Right lobe of liver (tissue), 6 donors: ENCODE data around the gene PTPRT. TPM values are rescaled to one million over a fixed set of nuclear protein-coding genes. Genes with fewer than 3 reads are reported as not detected.

Source experiments
- ATAC-seq, 4 donors: fragments of 200-7000 bp; cut with Tn5 transposase; one replicate each; pipeline ENCODE4 v1.9.1; 2020; ENCODE audit warnings: mild to moderate bottlenecking in 4 of 4, moderate library complexity in 4 of 4
- DNase-seq, 3 donors: peaks; one replicate each; pipeline ENCODE4 v3.0.0-alpha.2; 2020
- H3K27ac ChIP-seq, 3 donors: fragments of 200-600 bp; one replicate each; pipeline ENCODE4 v1.8.0; 2022
- H3K27me3 ChIP-seq, 2 donors: fragments of 200-600 bp; one replicate each; pipeline ENCODE4 v1.8.0; 2022
- H3K36me3 ChIP-seq, 4 donors: fragments of 200-600 bp; sonication (generic) in 1 of 4; one replicate each; pipeline versions ENCODE4 v1.5.1 to v1.8.0; 2017 to 2022; ENCODE audit warnings: control low read depth in 1 of 4
- H3K4me1 ChIP-seq, 4 donors: fragments of 200-600 bp; sonication (generic) in 1 of 4; one replicate each; pipeline versions ENCODE4 v1.5.1 to v1.8.0; 2017 to 2022; ENCODE audit warnings: control low read depth in 1 of 4
- H3K4me3 ChIP-seq, 3 donors: fragments of 200-600 bp; one replicate each; pipeline ENCODE4 v1.8.0; 2022
- H3K9me3 ChIP-seq, 4 donors: fragments of 200-600 bp; sonication (generic) in 1 of 4; one replicate each; pipeline versions ENCODE4 v1.5.1 to v1.8.0; 2017 to 2022; ENCODE audit warnings: control low read depth in 1 of 4
- CTCF ChIP-seq, 4 donors: fragments of 200-600 bp in 3 of 4; fragments of 450-650 bp in 1 of 4; IDR thresholded peaks; one replicate each; pipeline versions ENCODE4 v1.5.1 to v1.8.0; 2016 to 2022; ENCODE audit warnings: antibody characterized with exemption in 4 of 4, mild to moderate bottlenecking in 2 of 4
- POLR2A ChIP-seq: fragments of 450-650 bp; IDR thresholded peaks from one replicate; pipeline ENCODE4 v1.6.1; 2017; ENCODE audit warnings: antibody characterized with exemption, mild to moderate bottlenecking
- WGBS: methylation state at CpG from one replicate; pipeline ENCODE4 v1.1.6; 2018; ENCODE audit warnings: low coverage, low lambda C conversion rate; ENCODE audit not compliant: insufficient coverage; ENCODE audit errors: missing lambda C conversion rate; 5-methylcytosine and 5-hydroxymethylcytosine counted together
- intact Hi-C, 2 donors: fragments of 100-400 bp; cut with DNase I; formaldehyde crosslinking; loops; one replicate each; pipeline versions ENCODE4 v1.11.2 to v1.14.1; 2022
- total RNA-seq, 6 experiments: library from RNA; depleted of rRNA in 2 of 6; stranded (reverse); fragments of >200 nt in 2 of 6; fragmentation: NEBNext Ultra II Directional in 3 of 6; extraction: Animal tissue kit (Norgen Biotek cat#: 25700) in 3 of 6; gene quantifications; one replicate each; pipeline versions ENCODE4 v1.1.0 to v1.2.4, GENCODE V29; 2016 to 2023
- donor health status: DM: no; HTN: yes; CAD: no.
- donor health status: DM: no; HTN: no; CAD: no.
- donor health status: DM: no; HTN: no; CAD: no.
- donor health status: DM: no; HTN: yes; CAD: no.
- donor health status: DM: no; HTN: yes; CAD: no.

The PTPRT gene
- total RNA-seq, 6 experiments from 2014 or later: 0.18 to 1.0 (median 0.51) TPM

GRCh38 chr20:42576167-42576566 lies 613.5 kb downstream of the PTPRT start:
- no peak for ATAC-seq
- TF ChIP-seq CTCF (IDR thresholded peaks at IDR 0.05) (no peak), POLR2A (no peak)
- Histone ChIP-seq H3K36me3 (no peaks in the 10 kb centered on the region), H3K27ac (no peak overlapping the region), H3K9me3 (no peaks in the 10 kb centered on the region), H3K4me3 (no peak overlapping the region), H3K27me3 (no peaks in the 10 kb centered on the region), H3K4me1 (no peaks in the 10 kb centered on the region)
- no peak for DNase-seq
- 18% methylated on average over 4 of the region's 7 CpGs for WGBS
- intact Hi-C loops: no loop called here

GRCh38 chr20:42572320-42573016 lies 617.2 kb downstream of the PTPRT start:
- no peaks in the 10 kb centered on the region for H3K4me1 ChIP-seq
- TF ChIP-seq CTCF (IDR thresholded peaks at IDR 0.05): no peak
- TF ChIP-seq POLR2A: no peak
- H3K27me3 ChIP-seq: no peaks in the 10 kb centered on the region
- no peaks in the 10 kb centered on the region for H3K36me3 ChIP-seq
- DNase-seq: no peak
- H3K27ac ChIP-seq: no peak overlapping the region
- 29% methylated on average over 2 of the region's 2 CpGs for WGBS
- no peak for ATAC-seq
- intact Hi-C loops: no loop called here
- no peaks in the 10 kb centered on the region for H3K9me3 ChIP-seq
- no peak overlapping the region for H3K4me3 ChIP-seq

GRCh38 chr20:42567409-42567808 lies 622.3 kb downstream of the PTPRT start:
- Histone ChIP-seq H3K4me3 (no peak overlapping the region), H3K9me3 (no peaks in the 10 kb centered on the region), H3K4me1 (no peaks in the 10 kb centered on the region), H3K36me3 (no peaks in the 10 kb centered on the region), H3K27ac (no peak overlapping the region), H3K27me3 (no peaks in the 10 kb centered on the region)
- ATAC-seq (no peak), DNase-seq (no peak)
- TF ChIP-seq POLR2A (no peak), CTCF (IDR thresholded peaks at IDR 0.05) (no peak)
- intact Hi-C loops: no loop called here
- 64% methylated on average over 1 of the region's 1 CpG for WGBS

DNA sequence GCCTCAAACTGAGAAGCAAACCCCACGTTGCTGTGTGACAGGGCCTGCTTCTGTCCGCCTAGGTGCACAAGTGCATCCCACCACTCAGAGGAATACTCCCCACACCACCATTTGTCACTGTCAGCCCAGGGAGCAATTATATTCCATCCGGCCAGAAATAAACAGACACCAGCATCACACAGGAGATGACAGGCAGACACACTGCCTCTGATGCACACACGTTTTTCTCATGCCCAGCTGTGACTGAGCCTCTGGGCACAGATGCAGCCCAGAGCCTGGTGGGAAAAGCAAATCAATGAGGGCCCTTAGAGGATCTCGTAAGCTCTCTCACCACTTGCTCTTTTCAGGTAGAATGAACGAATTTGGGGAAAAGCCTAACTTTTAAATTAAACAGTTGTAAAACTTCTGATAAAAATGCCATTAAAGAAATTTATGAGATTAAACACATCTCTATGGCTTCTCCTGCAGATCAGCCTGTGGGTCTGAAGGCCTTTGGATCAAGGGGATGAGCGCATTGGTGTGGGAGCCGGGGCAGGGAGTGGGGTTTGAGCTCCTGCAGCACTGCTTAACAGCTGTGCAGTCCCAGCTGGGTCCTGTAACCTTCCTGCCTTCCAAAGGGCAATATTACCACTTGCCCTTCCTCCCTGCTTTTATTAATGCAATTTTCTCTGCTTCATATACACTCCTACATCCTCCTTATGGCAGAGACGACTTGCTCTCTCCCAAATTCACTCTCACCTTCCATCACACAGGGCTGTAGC lies 624.3 kb downstream of the PTPRT start:
- ATAC-seq (no peak), DNase-seq (no peak)
- TF ChIP-seq CTCF (IDR thresholded peaks at IDR 0.05) (no peak), POLR2A (no peak)
- H3K4me1 ChIP-seq: no peaks in the 10 kb centered on the region
- H3K27ac ChIP-seq: no peak overlapping the region
- H3K9me3 ChIP-seq: no peaks in the 10 kb centered on the region
- 56% methylated on average over 9 of the region's 9 CpGs for WGBS
- no peaks in the 10 kb centered on the region for H3K36me3 ChIP-seq
- H3K4me3 ChIP-seq: no peak overlapping the region
- intact Hi-C loops: no loop called here
- no peaks in the 10 kb centered on the region for H3K27me3 ChIP-seq
